ENCODE results near the gene CSNK1G1.
"Not testable (repeated sequence)": the region's sequence is repeated elsewhere in the genome, so short reads cannot be mapped to it uniquely, and the experiment has no call there.

The CSNK1G1 gene

GRCh38 chr15:64122936-64123351 is 233.0 kb downstream of the CSNK1G1 start:
- no peak for DNase-seq

- DNase-seq = no peak
Measured at GRCh38 chr15:64122444-64122843, 233.5 kb downstream of the CSNK1G1 start.

GRCh38 chr15:64121614-64122013 is 234.4 kb downstream of the CSNK1G1 start:
- no peak for DNase-seq

DNA sequence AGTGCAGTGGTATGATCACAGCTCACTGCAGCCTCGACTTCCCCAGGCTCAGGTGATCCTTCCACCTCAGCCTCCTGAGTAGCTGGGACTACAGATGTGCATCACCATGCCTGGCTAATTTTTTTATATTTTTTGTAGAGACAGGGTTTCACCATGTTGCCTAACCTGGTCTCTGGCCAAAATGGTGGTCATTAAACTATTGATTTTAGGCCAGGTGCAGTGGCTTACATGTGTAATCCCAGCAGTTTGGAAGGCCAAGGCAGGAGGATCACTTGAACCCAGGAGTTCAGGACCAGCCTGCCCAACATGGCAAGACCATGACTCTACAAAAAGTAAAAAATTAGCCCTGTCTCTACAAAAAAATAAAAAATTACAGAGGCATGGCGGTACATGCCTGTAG is 235.7 kb downstream of the CSNK1G1 start:
- not testable (repeated sequence) for DNase-seq

DNA sequence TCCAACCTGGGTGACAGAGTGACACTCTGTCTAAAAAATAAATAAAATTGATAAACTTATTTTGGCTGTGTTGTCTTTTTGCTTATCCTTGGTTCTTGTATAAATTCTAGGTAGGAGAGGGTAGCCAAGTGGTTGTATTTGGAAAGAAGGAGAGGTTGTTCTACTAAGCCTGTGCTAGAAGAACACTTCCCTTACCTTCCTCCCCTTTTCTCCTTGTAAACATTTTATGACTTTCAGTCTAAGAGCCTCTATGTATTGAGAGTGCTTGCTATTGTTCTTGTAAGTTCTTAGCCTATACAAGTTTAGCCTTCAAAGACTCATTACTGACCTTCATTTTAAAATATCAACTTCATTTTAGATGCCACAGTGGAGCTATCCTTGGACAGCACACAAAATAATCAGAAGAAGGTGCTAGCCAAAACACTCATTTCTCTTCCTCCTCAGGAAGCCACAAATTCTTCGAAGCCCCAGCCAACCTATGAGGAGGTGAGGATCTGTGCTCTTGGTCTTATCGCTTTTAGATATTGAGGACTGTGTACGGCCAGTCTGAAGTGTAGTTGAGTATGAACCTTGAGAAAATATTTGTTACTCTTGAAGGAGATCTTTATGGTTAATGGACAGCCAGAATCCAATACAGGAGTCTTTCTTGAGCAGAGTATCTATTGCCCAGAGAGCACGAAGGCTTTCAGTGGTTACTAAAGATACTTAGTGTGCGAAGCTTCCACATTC is 238.1 kb downstream of the CSNK1G1 start:
- DNase-seq = no peak
